ENCODE measurements around the gene FPGS. TPM values are rescaled to one million over a fixed set of nuclear protein-coding genes. Genes with fewer than 3 reads are reported as not detected.

The FPGS gene
- total RNA-seq, 1 experiment from 2014 or later = 81.7 TPM

- TF ChIP-seq AR (CRISPR knock-in tag; IDR thresholded peaks at IDR 0.05) = no peak
- no peak for TF ChIP-seq ZNF425 (CRISPR knock-in tag; conservative IDR thresholded peaks at IDR 0.05)
- TF ChIP-seq GRHL2 (CRISPR knock-in tag; IDR thresholded peaks at IDR 0.05; ENCODE audit: insufficient replicate concordance, severe bottlenecking) = no peak
- no peak for TF ChIP-seq JUN (CRISPR knock-in tag; IDR thresholded peaks at IDR 0.05)
Measured at GRCh38 chr9:127753622-127754021, 49.1 kb upstream of the FPGS start (continued).

- Mint-ChIP-seq H3K4me1 (peaks cover 4% of the 10 kb centered on the region; the same call in 1 of the 2 replicates), H3K27me3 (ENCODE audit: low read depth) (peaks cover 58% of the 10 kb centered on the region), H3K27ac (no peak overlapping the region), H3K36me3 (no peaks in the 10 kb centered on the region), H3K4me3 (peak overlapping the region; percentile 68), H3K9me3 (no peaks in the 10 kb centered on the region)
- DNase-seq (ENCODE audit: low spot score) (peak; percentile 80), ATAC-seq (peak; percentile 84)
- ChIA-PET POLR2A (interaction anchor here (0.5 to 1.1 kb wide), 4 partner anchors 12 to 185 kb away, joined by 3 to 4 read pairs (median 3); partner anchors contain the start of gene CDK9), CTCF (interaction anchor here (0.8 to 3.3 kb wide), 8 partner anchors 9 to 167 kb away, joined by 3 to 34 read pairs (median 10); partner anchors contain the start of genes ENG and TOR2A)
- TF ChIP-seq SP1 (CRISPR knock-in tag; conservative IDR thresholded peaks at IDR 0.05) (peak; percentile 69), EMX1 (CRISPR knock-in tag; IDR thresholded peaks at IDR 0.05) (no peak), STAT6 (CRISPR knock-in tag; conservative IDR thresholded peaks at IDR 0.05; ENCODE audit: low read depth) (0 out of 2 replicates have a peak, but pooled peaks have one; percentile 18), E2F5 (CRISPR knock-in tag; IDR thresholded peaks at IDR 0.05) (peak; percentile 62; the same call in 1 of the 2 replicates), PRRX2 (CRISPR knock-in tag; IDR thresholded peaks at IDR 0.05) (no peak), ZBTB43 (CRISPR knock-in tag; IDR thresholded peaks at IDR 0.05) (0 out of 2 replicates have a peak, but pooled peaks have one; percentile 52), ZNF423 (CRISPR knock-in tag; IDR thresholded peaks at IDR 0.05) (0 out of 2 replicates have a peak, but pooled peaks have one; percentile 17), RORB (CRISPR knock-in tag; IDR thresholded peaks at IDR 0.05) (no peak), HMGA2 (CRISPR knock-in tag; IDR thresholded peaks at IDR 0.05) (no peak), ZMAT4 (CRISPR knock-in tag; IDR thresholded peaks at IDR 0.05) (no peak), ZNF425 (CRISPR knock-in tag; conservative IDR thresholded peaks at IDR 0.05) (no peak), NR2C2 (CRISPR knock-in tag; IDR thresholded peaks at IDR 0.05) (no peak), CDX4 (CRISPR knock-in tag; IDR thresholded peaks at IDR 0.05; ENCODE audit: borderline replicate concordance) (no peak), SMAD3 (CRISPR knock-in tag; IDR thresholded peaks at IDR 0.05; ENCODE audit: borderline replicate concordance) (no peak)
Measured at GRCh38 chr9:127754099-127755060, 48.3 kb upstream of the FPGS start.

Data from WTC11 (cell line).